Measurements from ENCODE around the gene SLIRP. TPM values are rescaled to one million over a fixed set of nuclear protein-coding genes. Genes with fewer than 3 reads are reported as not detected.

Gene SLIRP
- total RNA-seq, 1 experiment from 2014 or later: 904 TPM

DNA sequence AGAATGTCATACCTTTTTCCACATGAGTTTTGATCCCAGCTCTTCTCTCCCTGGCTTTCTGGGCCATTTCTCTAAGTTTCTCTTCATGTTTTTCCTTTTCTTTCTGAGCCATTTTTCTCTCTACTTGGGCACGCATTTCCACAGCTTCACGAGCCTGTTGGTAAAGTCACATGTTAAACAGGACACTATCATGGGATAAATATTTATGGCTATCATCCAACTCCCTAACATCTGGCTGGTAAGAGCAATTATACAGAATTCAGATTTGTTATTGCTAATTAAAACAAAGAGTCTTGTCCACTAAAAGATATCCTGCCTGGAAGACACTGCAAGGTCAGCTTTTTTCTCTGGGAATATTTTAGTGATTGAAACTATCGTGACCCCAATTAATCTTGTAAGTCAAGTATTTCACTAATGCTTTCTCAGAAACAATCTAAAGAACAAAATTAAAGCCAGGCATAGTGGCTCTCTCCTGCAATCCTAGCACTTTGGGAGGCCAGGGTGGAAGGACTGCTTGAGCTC lies 23.1 kb downstream of the SLIRP start:
- no peak for DNase-seq
- Histone ChIP-seq H3K27me3 (ENCODE audit: low read length) (no peaks in the 10 kb centered on the region), H4K20me1 (ENCODE audit: low read length) (no peaks in the 10 kb centered on the region), H2AFZ (ENCODE audit: low read length) (no peak overlapping the region), H3K79me2 (ENCODE audit: low read length) (no peaks in the 10 kb centered on the region), H3F3A (ENCODE audit: low read length, unreplicated experiment) (no peaks in the 10 kb centered on the region), H3K4me2 (ENCODE audit: low read length) (no peak overlapping the region), H3K9me3 (ENCODE audit: low read length) (no peaks in the 10 kb centered on the region), H3K4me3 (ENCODE audit: low read length) (no peak overlapping the region), H3K4me1 (ENCODE audit: insufficient read depth, low read length) (no peaks in the 10 kb centered on the region), H3K27ac (ENCODE audit: low read length) (no peak overlapping the region), H3K9me2 (replicated peaks; ENCODE audit: low read length) (no peaks in the 10 kb centered on the region), H3K36me3 (ENCODE audit: low read depth, low read length) (peaks cover 81% of the 10 kb centered on the region), H3K9ac (ENCODE audit: low read length) (no peak overlapping the region)
- ChIA-PET CTCF (no interaction called here), POLR2A (ENCODE audit: unreplicated experiment) (no interaction called here)
- no peak for ATAC-seq
- BruUV-seq (replicated peaks): no TSS peak
- intact Hi-C loops (cut with micrococcal nuclease): no loop called here
- TF ChIP-seq EZH2phosphoT487 (IDR thresholded peaks at IDR 0.05; ENCODE audit: borderline replicate concordance, low read length): no peak
- TF ChIP-seq, protein P1, sequence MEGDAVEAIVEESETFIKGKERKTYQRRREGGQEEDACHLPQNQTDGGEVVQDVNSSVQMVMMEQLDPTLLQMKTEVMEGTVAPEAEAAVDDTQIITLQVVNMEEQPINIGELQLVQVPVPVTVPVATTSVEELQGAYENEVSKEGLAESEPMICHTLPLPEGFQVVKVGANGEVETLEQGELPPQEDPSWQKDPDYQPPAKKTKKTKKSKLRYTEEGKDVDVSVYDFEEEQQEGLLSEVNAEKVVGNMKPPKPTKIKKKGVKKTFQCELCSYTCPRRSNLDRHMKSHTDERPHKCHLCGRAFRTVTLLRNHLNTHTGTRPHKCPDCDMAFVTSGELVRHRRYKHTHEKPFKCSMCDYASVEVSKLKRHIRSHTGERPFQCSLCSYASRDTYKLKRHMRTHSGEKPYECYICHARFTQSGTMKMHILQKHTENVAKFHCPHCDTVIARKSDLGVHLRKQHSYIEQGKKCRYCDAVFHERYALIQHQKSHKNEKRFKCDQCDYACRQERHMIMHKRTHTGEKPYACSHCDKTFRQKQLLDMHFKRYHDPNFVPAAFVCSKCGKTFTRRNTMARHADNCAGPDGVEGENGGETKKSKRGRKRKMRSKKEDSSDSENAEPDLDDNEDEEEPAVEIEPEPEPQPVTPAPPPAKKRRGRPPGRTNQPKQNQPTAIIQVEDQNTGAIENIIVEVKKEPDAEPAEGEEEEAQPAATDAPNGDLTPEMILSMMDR (conservative IDR thresholded peaks at IDR 0.05; ENCODE audit: low read depth, low read length): no peak
- TF ChIP-seq EZH2 (IDR thresholded peaks at IDR 0.05; ENCODE audit: low read length, unreplicated experiment): no peak

DNA sequence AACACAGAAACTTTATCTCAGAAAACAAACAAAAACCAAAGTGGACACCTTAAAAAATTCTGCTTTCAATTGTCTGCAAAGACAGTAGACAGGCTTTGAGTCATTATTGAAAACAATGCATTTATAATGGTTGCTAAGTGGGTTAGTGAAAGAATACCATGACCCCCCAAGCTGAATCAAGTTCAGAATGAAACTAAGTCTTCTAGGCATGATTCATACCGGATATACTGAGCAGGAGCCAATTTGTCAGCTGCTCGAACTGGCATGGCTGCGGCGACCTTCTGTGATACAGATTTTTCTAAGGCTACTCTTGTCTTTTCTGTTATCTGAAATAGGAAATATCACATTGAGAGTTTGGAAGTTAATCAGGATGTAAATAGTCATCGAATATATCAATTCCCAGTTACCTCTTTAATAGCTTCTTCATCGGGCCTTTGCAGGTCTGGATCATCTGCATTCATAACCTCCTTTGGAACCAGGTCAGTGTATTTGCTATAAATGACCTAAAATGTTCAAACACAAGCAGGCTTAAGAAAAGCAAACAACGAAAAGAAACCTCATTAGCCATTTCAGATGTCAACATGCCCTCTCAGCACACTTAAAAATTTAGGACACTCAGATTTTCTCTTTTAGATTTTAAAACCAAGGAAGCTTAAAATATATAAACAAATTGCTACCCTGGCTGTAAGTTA lies 30.8 kb downstream of the SLIRP start:
- CTCF ChIA-PET: no interaction called here
- peaks cover 57% of the 10 kb centered on the region for H3K36me3 ChIP-seq (ENCODE audit: low read depth, low read length)
- intact Hi-C loops (cut with micrococcal nuclease): no loop called here

More for the DNA sequence above, 30.8 kb downstream of the SLIRP start:
- Histone ChIP-seq H3K27me3 (ENCODE audit: low read length) (no peaks in the 10 kb centered on the region), H3K4me2 (ENCODE audit: low read length) (no peak overlapping the region), H3K79me2 (ENCODE audit: low read length) (0 out of 2 replicates have a peak, but pooled peaks cover 11% of the 10 kb centered on the region), H3K4me3 (ENCODE audit: low read length) (no peak overlapping the region), H3K27ac (ENCODE audit: low read length) (no peak overlapping the region), H3K9me2 (replicated peaks; ENCODE audit: low read length) (no peaks in the 10 kb centered on the region), H4K20me1 (ENCODE audit: low read length) (no peaks in the 10 kb centered on the region), H2AFZ (ENCODE audit: low read length) (no peak overlapping the region), H3K9ac (ENCODE audit: low read length) (no peak overlapping the region), H3F3A (ENCODE audit: low read length, unreplicated experiment) (no peaks in the 10 kb centered on the region), H3K9me3 (ENCODE audit: low read length) (no peaks in the 10 kb centered on the region), H3K4me1 (ENCODE audit: insufficient read depth, low read length) (no peaks in the 10 kb centered on the region)
- no peak for DNase-seq
- no peak for ATAC-seq
- TF ChIP-seq EZH2phosphoT487 (IDR thresholded peaks at IDR 0.05; ENCODE audit: borderline replicate concordance, low read length): no peak
- TF ChIP-seq, protein P1 (conservative IDR thresholded peaks at IDR 0.05; ENCODE audit: low read depth, low read length): no peak
- TF ChIP-seq EZH2 (IDR thresholded peaks at IDR 0.05; ENCODE audit: low read length, unreplicated experiment): no peak
- POLR2A ChIA-PET (ENCODE audit: unreplicated experiment): interaction anchor here (0.5 kb wide), 1 partner anchor 126 kb away, joined by 3 read pairs; no protein-coding TSS in a partner anchor
- BruUV-seq (replicated peaks): no TSS peak

All from PC-3 (cell line).